ENCODE measurements around the gene SORCS2.

The SORCS2 gene

GRCh38 chr4:7737268-7737645 is 544.9 kb downstream of the SORCS2 start:
- DNase-seq (ENCODE audit: low read depth, low spot score) = no peak
- no peaks in the 10 kb centered on the region for H3K9me3 ChIP-seq (ENCODE audit: low read depth, low read length)

GRCh38 chr4:7737752-7738457 is 545.6 kb downstream of the SORCS2 start:
- no peak overlapping the region for H3K27ac ChIP-seq
- H3K9me3 ChIP-seq (ENCODE audit: low read depth, low read length) = no peaks in the 10 kb centered on the region
- no peak overlapping the region for H3K4me3 ChIP-seq
- H3K9ac ChIP-seq (ENCODE audit: insufficient read length) = no peak overlapping the region
- DNase-seq (ENCODE audit: low read depth, low spot score) = no peak
- H3K36me3 ChIP-seq (ENCODE audit: insufficient read depth, low read length) = no peaks in the 10 kb centered on the region
- TF ChIP-seq EZH2 (IDR thresholded peaks at IDR 0.05) (no peak), POLR2AphosphoS5 (IDR thresholded peaks at IDR 0.05; ENCODE audit: borderline replicate concordance, low read depth, low read length) (no peak), FOXP2 (optimal IDR thresholded peaks at IDR 0.05; ENCODE audit: control extremely low read depth, extremely low read length, insufficient read depth) (no peak)

More at GRCh38 chr4:7737268-7737645, 544.9 kb downstream of the SORCS2 start:
- TF ChIP-seq FOXP2 (optimal IDR thresholded peaks at IDR 0.05; ENCODE audit: control extremely low read depth, extremely low read length, insufficient read depth) (no peak), EZH2 (IDR thresholded peaks at IDR 0.05) (no peak), POLR2AphosphoS5 (IDR thresholded peaks at IDR 0.05; ENCODE audit: borderline replicate concordance, low read depth, low read length) (no peak)
- Histone ChIP-seq H3K9ac (ENCODE audit: insufficient read length) (no peak overlapping the region), H3K4me3 (no peak overlapping the region), H3K27ac (no peak overlapping the region), H3K36me3 (ENCODE audit: insufficient read depth, low read length) (no peaks in the 10 kb centered on the region)

DNA sequence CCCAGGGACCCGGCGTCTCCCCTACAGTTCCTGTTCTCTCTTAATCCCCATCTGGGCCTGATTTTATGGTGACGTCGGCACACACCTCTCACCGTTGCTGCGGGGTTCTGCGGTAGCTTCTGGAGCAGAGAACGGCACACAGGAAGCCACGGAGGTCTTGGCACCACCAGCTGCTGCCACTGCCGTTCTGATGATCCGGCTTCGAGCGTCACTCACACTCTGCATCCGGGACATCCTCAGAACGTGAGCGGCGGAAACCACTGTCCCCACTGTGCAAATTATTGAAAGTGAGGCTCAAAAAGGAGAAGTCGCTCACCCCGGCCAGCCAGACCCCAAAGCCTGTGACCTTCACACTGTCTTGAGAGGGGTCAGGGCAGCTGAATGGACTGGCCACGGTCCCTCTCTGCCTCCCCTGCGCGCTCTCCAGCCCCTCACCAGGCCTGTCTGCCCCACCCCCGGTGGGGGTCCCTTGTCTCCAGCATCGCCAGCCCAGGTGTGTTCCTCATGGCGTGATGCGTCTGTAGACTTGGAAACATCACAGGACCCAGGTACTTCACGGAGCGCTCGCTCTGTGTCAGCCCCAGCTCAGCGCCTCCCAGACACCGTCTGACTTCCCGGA is 546.2 kb downstream of the SORCS2 start:
- no peak for DNase-seq (ENCODE audit: low read depth, low spot score)

GRCh38 chr4:7739077-7739917 is 547.0 kb downstream of the SORCS2 start:
- no peak for DNase-seq (ENCODE audit: low read depth, low spot score)
- no peak overlapping the region for H3K9ac ChIP-seq (ENCODE audit: insufficient read length)
- TF ChIP-seq FOXP2 (optimal IDR thresholded peaks at IDR 0.05; ENCODE audit: control extremely low read depth, extremely low read length, insufficient read depth) (no peak), POLR2AphosphoS5 (IDR thresholded peaks at IDR 0.05; ENCODE audit: borderline replicate concordance, low read depth, low read length) (no peak), EZH2 (IDR thresholded peaks at IDR 0.05) (no peak)
- no peak overlapping the region for H3K27ac ChIP-seq
- no peaks in the 10 kb centered on the region for H3K9me3 ChIP-seq (ENCODE audit: low read depth, low read length)
- H3K36me3 ChIP-seq (ENCODE audit: insufficient read depth, low read length) = no peaks in the 10 kb centered on the region
- no peak overlapping the region for H3K4me3 ChIP-seq

More for the DNA sequence above, 546.2 kb downstream of the SORCS2 start:
- Histone ChIP-seq H3K27ac (no peak overlapping the region), H3K36me3 (ENCODE audit: insufficient read depth, low read length) (no peaks in the 10 kb centered on the region), H3K4me3 (no peak overlapping the region), H3K9me3 (ENCODE audit: low read depth, low read length) (no peaks in the 10 kb centered on the region), H3K9ac (ENCODE audit: insufficient read length) (no peak overlapping the region)
- TF ChIP-seq POLR2AphosphoS5 (IDR thresholded peaks at IDR 0.05; ENCODE audit: borderline replicate concordance, low read depth, low read length) = no peak
- no peak for TF ChIP-seq EZH2 (IDR thresholded peaks at IDR 0.05)
- no peak for TF ChIP-seq FOXP2 (optimal IDR thresholded peaks at IDR 0.05; ENCODE audit: control extremely low read depth, extremely low read length, insufficient read depth)

DNA sequence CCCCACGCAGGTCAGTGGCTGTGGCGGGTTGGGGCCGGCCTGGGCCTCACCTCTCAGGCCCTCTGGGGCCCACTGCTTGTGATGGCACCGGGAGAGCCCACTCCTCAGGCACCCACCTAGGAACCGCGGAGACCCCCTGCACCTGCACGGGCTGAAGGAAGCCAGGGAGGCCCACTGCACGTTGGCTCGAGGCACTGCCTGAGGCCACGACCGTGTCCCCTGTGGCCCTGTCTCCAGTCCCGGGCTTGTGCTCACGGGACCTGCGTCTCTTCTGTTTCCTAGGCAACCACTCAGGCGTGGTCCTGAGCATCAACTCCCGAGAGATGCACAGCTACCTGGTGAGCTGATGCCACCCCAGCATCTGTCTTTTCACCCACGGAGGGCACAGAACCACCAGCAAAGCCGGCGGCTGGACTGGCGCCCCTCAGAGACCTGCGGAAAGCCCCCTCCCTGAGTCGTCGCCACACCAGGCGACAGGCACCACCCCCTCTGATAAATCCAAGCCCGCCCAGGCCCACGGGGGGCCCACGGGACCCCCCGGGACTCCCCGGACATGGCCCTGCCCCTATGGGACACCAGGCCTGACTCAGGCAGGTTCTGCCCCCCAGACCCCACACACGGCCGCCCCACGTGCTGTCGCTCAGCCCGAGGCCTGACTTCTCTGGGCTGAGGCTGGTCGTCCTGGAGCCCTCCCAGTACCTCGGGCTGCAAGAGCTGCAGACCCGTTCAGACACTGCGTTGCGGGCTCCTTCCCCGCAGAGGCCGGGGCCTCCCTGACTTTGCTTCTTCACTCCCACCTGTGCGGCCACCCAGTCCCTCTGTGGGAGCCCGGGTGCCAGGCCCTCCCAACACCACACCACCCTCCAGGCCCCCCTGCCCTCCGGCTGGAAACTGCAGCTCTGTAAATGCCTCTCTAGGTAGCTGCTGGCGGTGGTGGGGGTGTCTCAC is 547.9 kb downstream of the SORCS2 start:
- Histone ChIP-seq H3K9me3 (ENCODE audit: low read depth, low read length) (no peaks in the 10 kb centered on the region), H3K9ac (ENCODE audit: insufficient read length) (no peak overlapping the region), H3K36me3 (ENCODE audit: insufficient read depth, low read length) (no peaks in the 10 kb centered on the region), H3K4me3 (no peak overlapping the region), H3K27ac (no peak overlapping the region)
- TF ChIP-seq POLR2AphosphoS5 (IDR thresholded peaks at IDR 0.05; ENCODE audit: borderline replicate concordance, low read depth, low read length) = no peak
- TF ChIP-seq EZH2 (IDR thresholded peaks at IDR 0.05) = no peak
- no peak for TF ChIP-seq FOXP2 (optimal IDR thresholded peaks at IDR 0.05; ENCODE audit: control extremely low read depth, extremely low read length, insufficient read depth)
- no peak for DNase-seq (ENCODE audit: low read depth, low spot score)

GRCh38 chr4:7740866-7741525 is 548.7 kb downstream of the SORCS2 start:
- no peak for DNase-seq (ENCODE audit: low read depth, low spot score)
- H3K4me3 ChIP-seq = no peak overlapping the region
- no peaks in the 10 kb centered on the region for H3K36me3 ChIP-seq (ENCODE audit: insufficient read depth, low read length)
- TF ChIP-seq FOXP2 (optimal IDR thresholded peaks at IDR 0.05; ENCODE audit: control extremely low read depth, extremely low read length, insufficient read depth) = no peak
- no peak for TF ChIP-seq POLR2AphosphoS5 (IDR thresholded peaks at IDR 0.05; ENCODE audit: borderline replicate concordance, low read depth, low read length)
- no peak for TF ChIP-seq EZH2 (IDR thresholded peaks at IDR 0.05)
- no peak overlapping the region for H3K9ac ChIP-seq (ENCODE audit: insufficient read length)
- H3K9me3 ChIP-seq (ENCODE audit: low read depth, low read length) = no peaks in the 10 kb centered on the region
- H3K27ac ChIP-seq = no peak overlapping the region

Data from SK-N-MC (cell line).